ENCODE measurements around the gene PEX11A.
A peak's percentile ranks its signal among the peaks of the same experiment; 100 is the strongest.

PEX11A gene

GRCh38 chr15:89665449-89666181 lies 24.9 kb downstream of the PEX11A start:
- Histone ChIP-seq H3K4me1 (ENCODE audit: insufficient read depth, low read length, poor library complexity, severe bottlenecking) (no peaks in the 10 kb centered on the region), H3K27me3 (ENCODE audit: insufficient read depth, low read length, poor library complexity, severe bottlenecking) (no peaks in the 10 kb centered on the region), H3K9me2 (replicated peaks; ENCODE audit: low read depth, low read length) (no peaks in the 10 kb centered on the region), H3K9me3 (ENCODE audit: insufficient read depth, low read depth, low read length) (no peaks in the 10 kb centered on the region), H4K20me1 (ENCODE audit: insufficient read depth, low read length, poor library complexity, severe bottlenecking) (no peaks in the 10 kb centered on the region), H3K4me2 (ENCODE audit: low read depth, low read length, poor library complexity, severe bottlenecking) (no peak overlapping the region), H3F3A (ENCODE audit: low read depth) (no peaks in the 10 kb centered on the region), H3K9ac (ENCODE audit: low read depth, low read length, poor library complexity, severe bottlenecking) (no peak overlapping the region), H3K4me3 (ENCODE audit: low read length, poor library complexity, severe bottlenecking) (peak overlapping the region; percentile 53), H3K36me3 (ENCODE audit: insufficient read depth, low read length) (no peaks in the 10 kb centered on the region), H3K79me2 (ENCODE audit: insufficient read depth, low read length) (no peaks in the 10 kb centered on the region), H2AFZ (ENCODE audit: low read length) (peak overlapping the region; percentile 69; the same call in 1 of the 2 replicates)
- TF ChIP-seq, protein P1, sequence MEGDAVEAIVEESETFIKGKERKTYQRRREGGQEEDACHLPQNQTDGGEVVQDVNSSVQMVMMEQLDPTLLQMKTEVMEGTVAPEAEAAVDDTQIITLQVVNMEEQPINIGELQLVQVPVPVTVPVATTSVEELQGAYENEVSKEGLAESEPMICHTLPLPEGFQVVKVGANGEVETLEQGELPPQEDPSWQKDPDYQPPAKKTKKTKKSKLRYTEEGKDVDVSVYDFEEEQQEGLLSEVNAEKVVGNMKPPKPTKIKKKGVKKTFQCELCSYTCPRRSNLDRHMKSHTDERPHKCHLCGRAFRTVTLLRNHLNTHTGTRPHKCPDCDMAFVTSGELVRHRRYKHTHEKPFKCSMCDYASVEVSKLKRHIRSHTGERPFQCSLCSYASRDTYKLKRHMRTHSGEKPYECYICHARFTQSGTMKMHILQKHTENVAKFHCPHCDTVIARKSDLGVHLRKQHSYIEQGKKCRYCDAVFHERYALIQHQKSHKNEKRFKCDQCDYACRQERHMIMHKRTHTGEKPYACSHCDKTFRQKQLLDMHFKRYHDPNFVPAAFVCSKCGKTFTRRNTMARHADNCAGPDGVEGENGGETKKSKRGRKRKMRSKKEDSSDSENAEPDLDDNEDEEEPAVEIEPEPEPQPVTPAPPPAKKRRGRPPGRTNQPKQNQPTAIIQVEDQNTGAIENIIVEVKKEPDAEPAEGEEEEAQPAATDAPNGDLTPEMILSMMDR (conservative IDR thresholded peaks at IDR 0.05; ENCODE audit: low read length): no peak
- TF ChIP-seq EZH2phosphoT487 (IDR thresholded peaks at IDR 0.05; ENCODE audit: borderline replicate concordance): no peak

- Histone ChIP-seq H3K4me2 (ENCODE audit: low read depth, low read length, poor library complexity, severe bottlenecking) (no peak overlapping the region), H3K9me3 (ENCODE audit: insufficient read depth, low read depth, low read length) (no peaks in the 10 kb centered on the region), H3K36me3 (ENCODE audit: insufficient read depth, low read length) (no peaks in the 10 kb centered on the region), H3K4me3 (ENCODE audit: low read length, poor library complexity, severe bottlenecking) (peak overlapping the region; percentile 53), H3K79me2 (ENCODE audit: insufficient read depth, low read length) (no peaks in the 10 kb centered on the region), H3F3A (ENCODE audit: low read depth) (no peaks in the 10 kb centered on the region), H2AFZ (ENCODE audit: low read length) (no peak overlapping the region), H3K9ac (ENCODE audit: low read depth, low read length, poor library complexity, severe bottlenecking) (no peak overlapping the region), H3K27me3 (ENCODE audit: insufficient read depth, low read length, poor library complexity, severe bottlenecking) (no peaks in the 10 kb centered on the region), H3K9me2 (replicated peaks; ENCODE audit: low read depth, low read length) (no peaks in the 10 kb centered on the region), H3K4me1 (ENCODE audit: insufficient read depth, low read length, poor library complexity, severe bottlenecking) (no peaks in the 10 kb centered on the region), H4K20me1 (ENCODE audit: insufficient read depth, low read length, poor library complexity, severe bottlenecking) (no peaks in the 10 kb centered on the region)
- TF ChIP-seq, protein P1 (conservative IDR thresholded peaks at IDR 0.05; ENCODE audit: low read length): no peak
- no peak for TF ChIP-seq EZH2phosphoT487 (IDR thresholded peaks at IDR 0.05; ENCODE audit: borderline replicate concordance)
Measured at GRCh38 chr15:89664441-89665350, 25.9 kb downstream of the PEX11A start.

DNA sequence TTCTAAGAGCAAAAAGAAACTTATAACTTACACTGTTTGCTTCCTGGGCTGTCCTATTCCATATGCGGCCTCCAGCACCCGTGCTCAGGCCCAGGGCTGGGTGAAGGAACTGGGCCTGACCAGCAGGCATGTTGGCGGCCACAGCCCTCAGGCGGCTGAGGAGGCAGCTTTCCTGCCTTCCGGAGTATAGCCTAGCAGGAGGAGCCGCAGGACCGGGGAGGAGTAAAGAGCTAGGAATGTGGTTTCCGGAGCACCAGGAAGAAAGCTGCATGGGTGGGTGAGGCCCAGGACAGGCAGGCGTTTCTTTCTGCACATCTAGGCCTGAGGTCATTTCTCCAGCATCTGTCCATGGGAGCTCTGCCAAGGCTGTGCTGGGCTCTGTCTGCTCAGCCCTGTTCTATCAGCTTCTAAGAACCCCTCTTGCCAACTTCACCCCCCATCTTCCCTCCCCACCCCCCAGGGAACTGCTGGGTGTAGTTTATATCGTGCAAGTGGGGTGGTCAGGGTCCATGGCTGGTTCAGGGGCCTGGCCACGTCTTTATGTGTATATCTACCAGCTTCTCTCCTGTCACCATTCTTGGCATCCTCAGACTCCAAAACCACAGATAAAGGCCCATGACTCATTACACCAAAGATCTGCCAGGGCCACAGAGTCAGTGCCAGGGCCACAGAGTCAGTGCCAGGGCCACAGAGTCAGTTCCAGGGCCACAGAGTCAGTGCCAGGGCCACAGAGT lies 27.5 kb downstream of the PEX11A start:
- Histone ChIP-seq H3K36me3 (ENCODE audit: insufficient read depth, low read length) (no peaks in the 10 kb centered on the region), H3K79me2 (ENCODE audit: insufficient read depth, low read length) (no peaks in the 10 kb centered on the region), H3F3A (ENCODE audit: low read depth) (no peaks in the 10 kb centered on the region), H3K9me2 (replicated peaks; ENCODE audit: low read depth, low read length) (no peaks in the 10 kb centered on the region), H3K4me2 (ENCODE audit: low read depth, low read length, poor library complexity, severe bottlenecking) (no peak overlapping the region), H2AFZ (ENCODE audit: low read length) (no peak overlapping the region), H3K9ac (ENCODE audit: low read depth, low read length, poor library complexity, severe bottlenecking) (no peak overlapping the region), H3K9me3 (ENCODE audit: insufficient read depth, low read depth, low read length) (no peaks in the 10 kb centered on the region), H3K27me3 (ENCODE audit: insufficient read depth, low read length, poor library complexity, severe bottlenecking) (no peaks in the 10 kb centered on the region), H4K20me1 (ENCODE audit: insufficient read depth, low read length, poor library complexity, severe bottlenecking) (no peaks in the 10 kb centered on the region), H3K4me3 (ENCODE audit: low read length, poor library complexity, severe bottlenecking) (no peak overlapping the region), H3K4me1 (ENCODE audit: insufficient read depth, low read length, poor library complexity, severe bottlenecking) (no peaks in the 10 kb centered on the region)
- TF ChIP-seq, protein P1 (conservative IDR thresholded peaks at IDR 0.05; ENCODE audit: low read length): no peak
- no peak for TF ChIP-seq EZH2phosphoT487 (IDR thresholded peaks at IDR 0.05; ENCODE audit: borderline replicate concordance)
